Glutamatergic neuron (in vitro differentiated cells): ENCODE data around the gene S100A2. TPM values are rescaled to one million over a fixed set of nuclear protein-coding genes. Genes with fewer than 3 reads are reported as not detected.

Experiments
- DNase-seq: peaks from one replicate; pipeline ENCODE4 v3.0.0; 2022
- H3K27ac Mint-ChIP-seq: one replicate; pipeline ENCODE4 v1.8.0; 2020; ENCODE audit warnings: mild to moderate bottlenecking, mixed read lengths, inconsistent platforms; ENCODE audit not compliant: unreplicated experiment
- H3K27me3 Mint-ChIP-seq: one replicate; pipeline ENCODE4 v1.8.0; 2020; ENCODE audit warnings: mild to moderate bottlenecking, moderate library complexity, mixed read lengths, inconsistent platforms; ENCODE audit not compliant: unreplicated experiment
- H3K36me3 Mint-ChIP-seq: one replicate; pipeline ENCODE4 v1.8.0; 2020; ENCODE audit warnings: mild to moderate bottlenecking, mixed read lengths, inconsistent platforms; ENCODE audit not compliant: unreplicated experiment
- H3K4me1 Mint-ChIP-seq: one replicate; pipeline ENCODE4 v1.8.0; 2020; ENCODE audit warnings: mild to moderate bottlenecking, low read depth, mixed read lengths, inconsistent platforms; ENCODE audit not compliant: unreplicated experiment
- H3K4me3 Mint-ChIP-seq: one replicate; pipeline ENCODE4 v1.8.0; 2020; ENCODE audit warnings: mild to moderate bottlenecking, mixed read lengths, inconsistent platforms; ENCODE audit not compliant: unreplicated experiment
- H3K9me3 Mint-ChIP-seq: one replicate; pipeline ENCODE4 v1.8.0; 2020; ENCODE audit warnings: mild to moderate bottlenecking, moderate library complexity, mixed read lengths, inconsistent platforms; ENCODE audit not compliant: unreplicated experiment
- CTCF ChIP-seq: fragments of 200-600 bp; sonication (generic); IDR thresholded peaks from one replicate; pipeline ENCODE4 v1.5.0; 2021; ENCODE audit not compliant: partially characterized antibody, unreplicated experiment
- total RNA-seq: library from RNA; stranded (reverse); fragmentation: NEBNext Ultra II Directional; extraction: Animal tissue kit (Norgen Biotek cat#: 25700); gene quantifications from one replicate; pipeline ENCODE4 v1.2.1, GENCODE V29; 2021; ENCODE audit not compliant: unreplicated experiment

The S100A2 gene
- total RNA-seq, 1 donor from 2014 or later: 1.1 TPM

- no peak for TF ChIP-seq CTCF
- H3K4me3 Mint-ChIP-seq: no peak overlapping the region
- DNase-seq: no peak
- peaks cover 7% of the 10 kb centered on the region for H3K27me3 Mint-ChIP-seq
- peaks cover 4% of the 10 kb centered on the region for H3K9me3 Mint-ChIP-seq
- no peak overlapping the region for H3K27ac Mint-ChIP-seq
- no peaks in the 10 kb centered on the region for H3K36me3 Mint-ChIP-seq
- H3K4me1 Mint-ChIP-seq: peaks cover 9% of the 10 kb centered on the region
These were observed 4.7 kb downstream of the S100A2 start for GRCh38 chr1:153560771-153561465.

GRCh38 chr1:153560241-153560640 is 5.4 kb downstream of the S100A2 start:
- Mint-ChIP-seq H3K27me3 (peaks cover 6% of the 10 kb centered on the region), H3K4me1 (peaks cover 6% of the 10 kb centered on the region), H3K9me3 (peaks cover 1% of the 10 kb centered on the region), H3K36me3 (no peaks in the 10 kb centered on the region), H3K27ac (no peak overlapping the region), H3K4me3 (no peak overlapping the region)
- no peak for TF ChIP-seq CTCF
- DNase-seq: no peak

DNA sequence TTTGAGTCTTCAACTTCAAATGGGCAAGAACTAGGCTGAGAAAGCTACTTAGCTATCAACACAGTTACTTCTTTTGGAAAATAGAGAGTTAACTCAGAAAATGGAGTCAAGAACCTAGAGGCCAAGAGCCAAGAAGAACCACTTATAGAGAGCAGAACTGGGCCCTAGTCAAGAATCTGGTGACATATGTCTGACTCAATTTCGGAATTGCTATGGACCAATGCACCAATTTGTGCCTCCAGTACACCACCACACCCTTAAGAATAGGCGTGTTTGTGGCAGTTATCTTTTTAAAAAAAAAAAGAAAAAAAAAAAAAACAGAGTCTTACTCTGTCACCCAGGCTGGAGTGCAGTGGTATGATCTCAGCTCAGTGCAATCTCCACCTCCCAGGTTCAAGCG is 7.8 kb downstream of the S100A2 start:
- H3K4me1 Mint-ChIP-seq: peaks cover 2% of the 10 kb centered on the region
- peaks cover 7% of the 10 kb centered on the region for H3K27me3 Mint-ChIP-seq
- H3K9me3 Mint-ChIP-seq: no peaks in the 10 kb centered on the region
- no peak overlapping the region for H3K4me3 Mint-ChIP-seq
- DNase-seq: no peak
- no peak for TF ChIP-seq CTCF
- no peak overlapping the region for H3K27ac Mint-ChIP-seq
- H3K36me3 Mint-ChIP-seq: no peaks in the 10 kb centered on the region

DNA sequence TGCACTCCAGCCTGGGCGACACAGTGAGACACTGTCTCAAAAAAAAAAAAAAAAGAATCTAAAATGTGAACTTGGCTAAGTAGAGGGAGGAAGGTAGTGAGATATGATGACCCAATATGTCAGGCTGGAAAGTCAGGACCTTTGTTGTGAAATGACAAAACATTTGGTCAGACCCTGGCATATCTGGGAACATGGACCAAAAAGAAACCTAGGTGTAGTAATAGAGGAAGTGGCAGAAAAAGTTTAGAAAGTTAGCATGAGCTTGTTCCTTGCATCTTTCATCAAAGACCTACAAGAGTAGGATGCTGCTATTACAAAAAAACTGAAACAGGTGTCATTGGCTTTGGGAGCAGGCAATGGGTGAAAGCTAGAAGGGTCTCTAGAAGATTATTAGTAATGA is 9.3 kb downstream of the S100A2 start:
- Mint-ChIP-seq H3K4me3 (no peak overlapping the region), H3K4me1 (peaks cover 2% of the 10 kb centered on the region), H3K36me3 (no peaks in the 10 kb centered on the region), H3K9me3 (no peaks in the 10 kb centered on the region), H3K27me3 (peaks cover 6% of the 10 kb centered on the region), H3K27ac (no peak overlapping the region)
- no peak for TF ChIP-seq CTCF
- DNase-seq: no peak

- no peak overlapping the region for H3K27ac Mint-ChIP-seq
- no peak for DNase-seq
- no peak for TF ChIP-seq CTCF
These were observed 11.7 kb downstream of the S100A2 start for GRCh38 chr1:153553830-153554541.

More at GRCh38 chr1:153553830-153554541, 11.7 kb downstream of the S100A2 start:
- Mint-ChIP-seq H3K9me3 (peaks cover under 1% of the 10 kb centered on the region), H3K27me3 (peaks cover 7% of the 10 kb centered on the region), H3K4me1 (peaks cover 9% of the 10 kb centered on the region), H3K36me3 (no peaks in the 10 kb centered on the region), H3K4me3 (no peak overlapping the region)
